ENCODE measurements around the gene DYNC1H1.

DNA sequence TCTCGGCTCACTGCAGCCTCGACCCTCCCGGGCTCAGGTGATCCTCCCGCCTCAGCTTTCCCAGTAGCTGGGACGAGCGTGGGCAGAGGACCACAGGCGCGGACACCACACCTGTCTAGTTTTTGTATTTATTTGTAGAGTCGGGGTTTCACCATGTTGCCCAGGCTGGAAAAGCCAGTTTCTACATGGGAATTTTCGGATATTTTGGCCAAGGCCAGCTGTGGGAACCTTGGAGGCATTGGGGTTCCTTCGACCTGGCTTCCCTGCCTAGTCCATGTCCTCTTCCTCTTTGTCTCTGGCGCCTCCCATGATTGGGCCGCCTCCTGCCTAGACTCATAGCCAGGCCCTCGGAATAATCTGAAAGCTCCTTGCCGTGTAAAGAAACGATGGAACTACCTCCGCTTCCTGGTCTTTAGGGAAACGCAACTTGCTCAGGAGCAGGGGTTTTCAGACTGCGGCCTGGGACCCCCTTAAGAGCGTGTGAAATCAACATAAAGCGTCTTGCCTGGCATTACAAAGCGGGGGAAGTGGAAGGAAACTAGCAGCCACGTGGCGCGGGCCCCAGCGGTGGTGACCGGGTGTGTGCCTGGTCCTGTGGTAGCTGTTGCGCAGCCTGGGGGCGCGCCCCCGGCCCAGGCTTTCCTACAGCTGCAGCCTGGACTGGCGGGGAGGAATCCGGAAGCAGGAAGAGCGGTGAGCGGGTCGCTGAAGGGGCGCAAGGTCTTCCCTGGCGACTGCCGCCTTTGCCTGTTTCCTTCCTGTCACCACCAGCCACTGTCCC lies 123.8 kb downstream of the DYNC1H1 start:
- no peak for TF ChIP-seq CTCF (IDR thresholded peaks at IDR 0.05; ENCODE audit: poor library complexity, severe bottlenecking)
- no peak for TF ChIP-seq EP300 (conservative IDR thresholded peaks at IDR 0.05; ENCODE audit: poor library complexity, severe bottlenecking)
- no peak for TF ChIP-seq POLR2AphosphoS5 (IDR thresholded peaks at IDR 0.05)
